B cell (primary cell): Measurements from ENCODE around the gene NPAS4. TPM values are rescaled to one million over a fixed set of nuclear protein-coding genes. Genes with fewer than 3 reads are reported as not detected.
A peak's percentile ranks its signal among the peaks of the same experiment; 100 is the strongest.
"Not testable (repeated sequence)": the region's sequence is repeated elsewhere in the genome, so short reads cannot be mapped to it uniquely, and the experiment has no call there.

Experiments
- ATAC-seq: fragments of 200-7000 bp; cut with Tn5 transposase; one replicate; pipeline ENCODE4 v1.10.0; 2021; ENCODE audit warnings: low read depth, mild to moderate bottlenecking, moderate number of reproducible peaks, moderate library complexity
- CTCF ChIA-PET: fragments of 350-600 bp; sonication (Branson Sonifier 250); formaldehyde crosslinking; loops from one replicate; lab custom pipeline; 2021; ENCODE audit warnings: antibody characterized with exemption, inconsistent platforms; lab: Charles Lee
- POLR2A ChIA-PET: fragments of 350-600 bp; sonication (Branson Sonifier 250); formaldehyde crosslinking; loops from one replicate; lab custom pipeline; 2021; ENCODE audit warnings: antibody characterized with exemption; lab: Charles Lee
- DNase-seq: peaks from one replicate; pipeline ENCODE4 v3.0.0; 2013
- H2AFZ ChIP-seq: 2 replicates; pipeline ENCODE4 v1.6.1; 2012; ENCODE audit warnings: mild to moderate bottlenecking, low read depth, low read length; ENCODE audit not compliant: insufficient read depth, poor library complexity, severe bottlenecking
- H3K27ac ChIP-seq, 2 donors: 1 replicate in 1 of 2; 2 replicates in 1 of 2; pipeline ENCODE4 v1.5.1; 2012 to 2013; ENCODE audit warnings: low read length in 2 of 2, mild to moderate bottlenecking in 2 of 2, moderate library complexity in 1 of 2
- H3K27me3 ChIP-seq, 4 experiments: fragments of 200-600 bp in 1 of 4; sonication (generic) in 1 of 4; replicated peaks in 1 of 4; 1 replicate in 2 of 4; 2 replicates in 2 of 4; pipeline versions ENCODE4 v1.6.1 to v1.7.0; 2013 to 2016; ENCODE audit warnings: low read length in 3 of 4, mild to moderate bottlenecking in 2 of 4, mixed read lengths in 1 of 4, moderate library complexity in 1 of 4; ENCODE audit not compliant: insufficient read depth in 4 of 4, control insufficient read depth in 3 of 4; ENCODE audit errors: control extremely low read depth in 1 of 4
- H3K36me3 ChIP-seq, 2 experiments: replicated peaks in 1 of 2; 1 replicate in 1 of 2; 2 replicates in 1 of 2; pipeline versions ENCODE4 v1.6.1 to v1.7.1; 2013; ENCODE audit warnings: low read length in 1 of 2; ENCODE audit not compliant: insufficient read depth in 2 of 2, control insufficient read depth in 1 of 2; ENCODE audit errors: control extremely low read depth in 1 of 2, extremely low read depth in 1 of 2
- H3K4me1 ChIP-seq, 2 donors: fragments of 200-600 bp in 1 of 2; sonication (generic) in 1 of 2; 1 replicate in 1 of 2; 2 replicates in 1 of 2; pipeline versions ENCODE4 v1.5.1 to v1.6.1; 2013 to 2017; ENCODE audit warnings: low read length in 2 of 2; ENCODE audit not compliant: control insufficient read depth in 2 of 2, insufficient read depth in 2 of 2
- H3K4me2 ChIP-seq: replicated peaks from 2 replicates; pipeline ENCODE3; 2012; ENCODE audit warnings: mild to moderate bottlenecking, low read depth, low read length; ENCODE audit not compliant: poor library complexity, severe bottlenecking
- H3K4me3 ChIP-seq, 5 experiments: fragments of 200-600 bp in 1 of 5; sonication (generic) in 1 of 5; 1 replicate in 3 of 5; 2 replicates in 2 of 5; pipeline versions ENCODE4 v1.5.1 to v1.7.0; 2011 to 2016; ENCODE audit warnings: low read length in 4 of 5, mild to moderate bottlenecking in 4 of 5, low read depth in 2 of 5, control low read depth in 1 of 5, moderate library complexity in 1 of 5; ENCODE audit not compliant: insufficient read depth in 1 of 5; ENCODE audit errors: control extremely low read depth in 1 of 5, extremely low read depth in 1 of 5
- H3K79me2 ChIP-seq: fragments of 200-600 bp; sonication (generic); one replicate; pipeline ENCODE4 v1.6.0; 2016; ENCODE audit warnings: low read length; ENCODE audit not compliant: control insufficient read depth, insufficient read depth
- H3K9ac ChIP-seq: fragments of 200-600 bp; sonication (generic); 2 replicates; pipeline ENCODE4 v1.6.1; 2017; ENCODE audit warnings: mild to moderate bottlenecking, low read length, moderate library complexity
- H3K9me3 ChIP-seq, 3 donors: one replicate each; pipeline versions ENCODE4 v1.6.1 to v1.7.1; 2013; ENCODE audit warnings: low read length in 2 of 3; ENCODE audit not compliant: control insufficient read depth in 2 of 3, insufficient read depth in 1 of 3; ENCODE audit errors: control extremely low read depth in 1 of 3
- H4K20me1 ChIP-seq: 2 replicates; pipeline ENCODE4 v1.6.0; 2012; ENCODE audit warnings: mild to moderate bottlenecking, low read length; ENCODE audit not compliant: insufficient read depth, control insufficient read depth, poor library complexity, severe bottlenecking
- H3K27ac Mint-ChIP-seq: one replicate; pipeline ENCODE4 v1.8.0; 2021; ENCODE audit warnings: mixed read lengths
- H3K27me3 Mint-ChIP-seq: one replicate; pipeline ENCODE4 v1.8.0; 2021; ENCODE audit warnings: mixed read lengths
- H3K4me1 Mint-ChIP-seq: one replicate; pipeline ENCODE4 v1.8.0; 2021; ENCODE audit warnings: mixed read lengths
- H3K4me3 Mint-ChIP-seq: one replicate; pipeline ENCODE4 v1.8.0; 2021; ENCODE audit warnings: mixed read lengths
- H3K9me3 Mint-ChIP-seq: one replicate; pipeline ENCODE4 v1.8.0; 2022; ENCODE audit warnings: mixed read lengths; ENCODE audit not compliant: insufficient read depth
- CTCF ChIP-seq: fragments of 200-600 bp; IDR thresholded peaks from one replicate; pipeline ENCODE4 v1.8.0; 2022; ENCODE audit warnings: antibody characterized with exemption, mild to moderate bottlenecking
- EZH2 ChIP-seq: IDR thresholded peaks from 2 replicates; pipeline ENCODE4 v1.6.1; 2012; ENCODE audit warnings: borderline replicate concordance, low read depth, mild to moderate bottlenecking, moderate library complexity, low read length; ENCODE audit not compliant: insufficient read depth, poor library complexity, severe bottlenecking
- WGBS: methylation state at CpG from one replicate; pipeline ENCODE4 v1.1.5; 2013; ENCODE audit warnings: missing lambda C conversion rate; ENCODE audit not compliant: insufficient coverage; 5-methylcytosine and 5-hydroxymethylcytosine counted together
- intact Hi-C: fragments of 100-400 bp; cut with micrococcal nuclease; formaldehyde crosslinking; loops from one replicate; pipeline ENCODE4 v1.10.0; 2022
- polyA plus RNA-seq: library from polyadenylated mRNA; depleted of rRNA; stranded (reverse); fragments of >200 nt; gene quantifications from 2 replicates; pipeline ENCODE4 v1.2.3, GENCODE V29; 2012
- total RNA-seq, 2 donors: library from RNA; stranded (reverse); fragments of 120-200 nt in 1 of 2; gene quantifications; 1 replicate in 1 of 2; 2 replicates in 1 of 2; pipeline versions ENCODE4 v1.2.3 to v1.2.4, GENCODE V29; 2013 to 2022

The NPAS4 gene
- total and polyA plus RNA-seq, 2 donors (not counting 1 experiment from before 2014, with no cell fraction given) = not detected

- no peak overlapping the region for H3K27ac Mint-ChIP-seq
- H3K9me3 ChIP-seq = no peaks in the 10 kb centered on the region
- no peak overlapping the region for H2AFZ ChIP-seq
- DNase-seq = peak; percentile 71
- peaks cover 0 to 10% (median 0%) of the 10 kb centered on the region in 4 experiments for H3K27me3 ChIP-seq
- TF ChIP-seq CTCF = peak; percentile 77
- no peak for TF ChIP-seq EZH2
- no peaks in the 10 kb centered on the region for H4K20me1 ChIP-seq
- no peak overlapping the region for H3K4me2 ChIP-seq
- no peak overlapping the region for H3K27ac ChIP-seq
- ChIA-PET CTCF (interaction anchor here (0.8 to 3.1 kb wide), 9 partner anchors 9 to 249 kb away, joined by 3 to 16 read pairs (median 6); partner anchors contain the start of genes MRPL11 and RBM4B), POLR2A (interaction anchor here (0.7 kb wide), 2 partner anchors 70 to 901 kb away, joined by 3 to 7 read pairs; no protein-coding TSS in a partner anchor)
- 41% methylated on average over 8 of the region's 9 CpGs for WGBS
- H3K36me3 ChIP-seq = peaks cover 0 to 2% of the 10 kb centered on the region in 2 experiments
- intact Hi-C loops = loop anchor here (1.0 kb wide), 2 partner anchors 22 to 44 kb away; no protein-coding TSS in a partner anchor
- no peaks in the 10 kb centered on the region for H3K4me1 ChIP-seq
- no peak overlapping the region for H3K9ac ChIP-seq
- no peaks in the 10 kb centered on the region for H3K9me3 Mint-ChIP-seq
- ATAC-seq = peak; percentile 65
- H3K4me1 Mint-ChIP-seq = peaks cover 2% of the 10 kb centered on the region
- peaks cover 4% of the 10 kb centered on the region for H3K27me3 Mint-ChIP-seq
- no peaks in the 10 kb centered on the region for H3K79me2 ChIP-seq
- H3K4me3 ChIP-seq = no peak overlapping the region
- H3K4me3 Mint-ChIP-seq = no peak overlapping the region
These were observed 9.3 kb downstream of the NPAS4 start for GRCh38 chr11:66429983-66430602.

GRCh38 chr11:66431287-66431686, 10.5 kb downstream of the NPAS4 start:
- H3K4me1 ChIP-seq, H4K20me1 ChIP-seq, H3K79me2 ChIP-seq, H3K9ac ChIP-seq, intact Hi-C loops, H3K9me3 ChIP-seq, H3K27ac ChIP-seq, H3K27me3 Mint-ChIP-seq, DNase-seq, H3K4me3 ChIP-seq, H3K27ac Mint-ChIP-seq, H3K4me2 ChIP-seq, H3K27me3 ChIP-seq, H3K9me3 Mint-ChIP-seq, ATAC-seq, H3K4me1 Mint-ChIP-seq, H2AFZ ChIP-seq, H3K4me3 Mint-ChIP-seq: not testable (repeated sequence)
- POLR2A ChIA-PET = interaction anchor here (0.7 kb wide), 1 partner anchor 9 kb away, joined by 6 read pairs; no protein-coding TSS in a partner anchor
- CTCF ChIA-PET = interaction anchor here (0.8 to 3.1 kb wide), 5 partner anchors 8 to 247 kb away, joined by 3 to 16 read pairs (median 4); partner anchors contain the start of genes MRPL11 and RBM4B
- peaks cover 0 to 14% of the 10 kb centered on the region in 2 experiments for H3K36me3 ChIP-seq

GRCh38 chr11:66431871-66432329, 11.1 kb downstream of the NPAS4 start:
- H3K27ac ChIP-seq, H3K4me3 Mint-ChIP-seq, POLR2A ChIA-PET, H3K4me1 ChIP-seq, H3K9me3 ChIP-seq, H3K4me1 Mint-ChIP-seq, H4K20me1 ChIP-seq, H3K9me3 Mint-ChIP-seq, H3K79me2 ChIP-seq, H3K27ac Mint-ChIP-seq, H3K4me3 ChIP-seq, H3K4me2 ChIP-seq, H3K27me3 Mint-ChIP-seq, H3K27me3 ChIP-seq, intact Hi-C loops, ATAC-seq, DNase-seq, H3K9ac ChIP-seq, H2AFZ ChIP-seq: not testable (repeated sequence)
- peaks cover 0 to 21% of the 10 kb centered on the region in 2 experiments for H3K36me3 ChIP-seq
- WGBS = 100% methylated on average over 4 of the region's 8 CpGs
- CTCF ChIA-PET = interaction anchor here (0.7 to 1.7 kb wide), 5 partner anchors 20 to 434 kb away, joined by 3 to 5 read pairs (median 4); partner anchors contain the start of gene DPP3
